GM23338 (cell line): Measurements from ENCODE around the gene BYSL. TPM values are rescaled to one million over a fixed set of nuclear protein-coding genes. Genes with fewer than 3 reads are reported as not detected.
A peak's percentile ranks its signal among the peaks of the same experiment; 100 is the strongest.

Experiments
- ATAC-seq: fragments of 200-7000 bp; cut with Tn5 transposase; 3 replicates; pipeline ENCODE4 v1.9.1; 2020
- DNase-seq: peaks from one replicate; pipeline ENCODE4 v3.0.0-alpha.2; 2015; ENCODE audit warnings: low spot score
- H2AFZ ChIP-seq: fragments of 200-600 bp; sonication (generic); 2 replicates; pipeline ENCODE4 v1.8.0; 2016; ENCODE audit warnings: antibody characterized with exemption, mild to moderate bottlenecking, moderate library complexity
- H3F3A ChIP-seq: fragments of 200-600 bp; sonication (generic); replicated peaks from 2 replicates; pipeline ENCODE4 v1.8.0; 2017; ENCODE audit warnings: antibody characterized with exemption, mixed run types, low read depth
- H3K27ac ChIP-seq: fragments of 200-600 bp; sonication (generic); 2 replicates; pipeline ENCODE4 v1.6.1; 2016; ENCODE audit warnings: low read depth
- H3K27me3 ChIP-seq: fragments of 200-600 bp; sonication (generic); 2 replicates; pipeline ENCODE4 v1.8.0; 2016; ENCODE audit warnings: mild to moderate bottlenecking, mixed run types, moderate library complexity; ENCODE audit not compliant: insufficient read depth
- H3K36me3 ChIP-seq: fragments of 200-600 bp; sonication (generic); 2 replicates; pipeline ENCODE4 v1.8.0; 2016; ENCODE audit warnings: mild to moderate bottlenecking; ENCODE audit not compliant: insufficient read depth
- H3K4me1 ChIP-seq: fragments of 200-600 bp; sonication (generic); 2 replicates; pipeline ENCODE4 v1.8.0; 2016; ENCODE audit warnings: mild to moderate bottlenecking, moderate library complexity; ENCODE audit not compliant: insufficient read depth
- H3K4me2 ChIP-seq: fragments of 200-600 bp; sonication (generic); 2 replicates; pipeline ENCODE4 v1.7.1; 2017; ENCODE audit warnings: mixed run types
- H3K4me3 ChIP-seq: fragments of 200-600 bp; sonication (generic); 2 replicates; pipeline ENCODE4 v1.6.1; 2016; ENCODE audit warnings: mixed run types
- H3K79me2 ChIP-seq: fragments of 200-600 bp; sonication (generic); replicated peaks from 2 replicates; pipeline ENCODE4 v1.8.0; 2017; ENCODE audit warnings: mild to moderate bottlenecking; ENCODE audit not compliant: insufficient read depth
- H3K9me2 ChIP-seq: fragments of 200-600 bp; sonication (generic); 2 replicates; pipeline ENCODE4 v1.8.0; 2017; ENCODE audit not compliant: insufficient read depth
- H4K20me1 ChIP-seq: fragments of 200-600 bp; sonication (generic); replicated peaks from 2 replicates; pipeline ENCODE4 v1.8.0; 2017; ENCODE audit warnings: mild to moderate bottlenecking; ENCODE audit not compliant: insufficient read depth
- H3K27ac Mint-ChIP-seq: 2 replicates; pipeline ENCODE4 v1.8.0; 2020; ENCODE audit warnings: inconsistent platforms, mild to moderate bottlenecking, moderate library complexity, mixed read lengths
- H3K27me3 Mint-ChIP-seq: 3 replicates; pipeline ENCODE4 v1.8.0; 2022; ENCODE audit warnings: low read depth, mild to moderate bottlenecking, moderate library complexity, mixed read lengths, inconsistent platforms; ENCODE audit not compliant: insufficient read depth, poor library complexity
- H3K36me3 Mint-ChIP-seq: 3 replicates; pipeline ENCODE4 v1.8.0; 2021; ENCODE audit warnings: low read depth, mild to moderate bottlenecking, inconsistent platforms, moderate library complexity, mixed read lengths
- H3K4me1 Mint-ChIP-seq: 3 replicates; pipeline ENCODE4 v1.8.0; 2020; ENCODE audit warnings: mild to moderate bottlenecking, inconsistent platforms, mixed read lengths
- H3K4me3 Mint-ChIP-seq: 3 replicates; pipeline ENCODE4 v1.8.0; 2021; ENCODE audit warnings: moderate library complexity, mild to moderate bottlenecking, inconsistent platforms, mixed read lengths
- H3K9me3 Mint-ChIP-seq: 3 replicates; pipeline ENCODE4 v1.8.0; 2020; ENCODE audit warnings: moderate library complexity, mild to moderate bottlenecking, inconsistent platforms, mixed read lengths
- CREB1 ChIP-seq: fragments of 250-450 bp; sonication (Bioruptor Pico); IDR thresholded peaks from 2 replicates; pipeline ENCODE4 v1.5.0; 2020; ENCODE audit warnings: low read depth, mild to moderate bottlenecking, moderate library complexity
- EZH2 ChIP-seq: fragments of 200-600 bp; sonication (generic); IDR thresholded peaks from one replicate; pipeline ENCODE4 v1.8.0; 2017; ENCODE audit warnings: antibody characterized with exemption, mild to moderate bottlenecking, low read depth; ENCODE audit not compliant: unreplicated experiment
- EZH2phosphoT487 ChIP-seq: fragments of 200-600 bp; sonication (generic); IDR thresholded peaks from one replicate; pipeline ENCODE4 v1.8.1; 2018; ENCODE audit warnings: antibody characterized with exemption; ENCODE audit not compliant: unreplicated experiment
- JUNB ChIP-seq: IDR thresholded peaks from one replicate; pipeline ENCODE4 v1.6.1; 2016; ENCODE audit warnings: antibody characterized with exemption; ENCODE audit not compliant: unreplicated experiment
- NANOG ChIP-seq: IDR thresholded peaks from 2 replicates; pipeline ENCODE4 v1.6.1; 2016; ENCODE audit warnings: antibody characterized with exemption, borderline replicate concordance
- POLR2AphosphoS5 ChIP-seq: IDR thresholded peaks from 2 replicates; pipeline ENCODE4 v1.6.1; 2016; ENCODE audit warnings: antibody characterized with exemption, low read depth
- REST ChIP-seq: IDR thresholded peaks from one replicate; pipeline ENCODE4 v1.6.1; 2018; ENCODE audit warnings: antibody characterized with exemption; ENCODE audit not compliant: unreplicated experiment
- STAT1 ChIP-seq: IDR thresholded peaks from one replicate; pipeline ENCODE4 v1.6.1; 2016; ENCODE audit warnings: antibody characterized with exemption; ENCODE audit not compliant: unreplicated experiment
- ZNF114 ChIP-seq: fragments of 250-450 bp; sonication (Bioruptor Pico); IDR thresholded peaks from 2 replicates; pipeline ENCODE4 v1.5.0; 2020; ENCODE audit warnings: mild to moderate bottlenecking, moderate library complexity
- ZNF331 ChIP-seq: fragments of 250-450 bp; sonication (Bioruptor Pico); IDR thresholded peaks from 2 replicates; pipeline ENCODE4 v1.5.0; 2020; ENCODE audit warnings: low read depth, mild to moderate bottlenecking, moderate library complexity
- ZNF462 ChIP-seq: fragments of 250-450 bp; sonication (Bioruptor Pico); IDR thresholded peaks from 2 replicates; pipeline ENCODE4 v1.5.0; 2020; ENCODE audit warnings: mild to moderate bottlenecking, moderate library complexity
- polyA plus RNA-seq: library from polyadenylated mRNA; unstranded; fragments of >200 nt; fragmentation: Nextera tagmentation; extraction: Ambion mirVana; gene quantifications from 2 replicates; pipeline ENCODE4 v1.2.1, GENCODE V29; 2016
- total RNA-seq: library from RNA; depleted of rRNA; stranded (reverse); fragments of >200 nt; shearing (Covaris generic); gene quantifications from 2 replicates; pipeline ENCODE4 v1.2.3, GENCODE V29; 2014
- TF ChIP-seq, protein P1 (sequence below), 2 experiments: fragments of 200-600 bp in 1 of 2; sonication (generic) in 1 of 2; conservative IDR thresholded peaks; 2 replicates each; pipeline versions ENCODE4 v1.5.1 to v1.6.1; 2016 to 2017; ENCODE audit warnings: antibody characterized with exemption in 2 of 2, low read depth in 2 of 2, mild to moderate bottlenecking in 2 of 2, moderate library complexity in 1 of 2
- TF ChIP-seq, protein P2 (sequence below): IDR thresholded peaks from 2 replicates; pipeline ENCODE4 v1.6.1; 2016; ENCODE audit warnings: antibody characterized with exemption

The BYSL gene
- total and polyA plus RNA-seq, 2 experiments from 2014 or later, result 33.7 to 35.3 TPM

GRCh38 chr6:41895300-41896233 lies 25.7 kb upstream of the BYSL start, which contains the start of gene USP49:
TSS of gene USP49 (minus strand) at chr6:41895375. CDS start at chr6:41806983, 88,392 bp downstream.
- peak; percentile 98 for DNase-seq
- H3K4me3 ChIP-seq, result peak within 1 kb of the TSS; percentile 58
- peak; percentile 83 for ATAC-seq
- H3K27ac ChIP-seq, result peak within 1 kb of the TSS; percentile 94
- Mint-ChIP-seq H3K9me3 (no peaks in the 10 kb centered on the region), H3K27ac (peak within 1 kb of the TSS; percentile 98), H3K27me3 (no peaks in the 10 kb centered on the region), H3K4me3 (no peak within 1 kb of the TSS; the same call in 2 of the 3 replicates), H3K36me3 (no peaks in the 10 kb centered on the region), H3K4me1 (peaks cover 14% of the 10 kb centered on the region; the same call in 2 of the 3 replicates)
- H4K20me1 ChIP-seq, result no peaks in the 10 kb centered on the region
- H3K36me3 ChIP-seq, result no peaks in the 10 kb centered on the region; the same call in 1 of the 2 replicates
- peaks cover 26% of the 10 kb centered on the region for H3K4me1 ChIP-seq
- peak within 1 kb of the TSS; percentile 83; the same call in 1 of the 2 replicates for H2AFZ ChIP-seq
- peak within 1 kb of the TSS; percentile 98 for H3K4me2 ChIP-seq
- peaks cover 31% of the 10 kb centered on the region for H3K79me2 ChIP-seq
- TF ChIP-seq ZNF462 (CRISPR knock-in tag) (no peak), ZNF114 (CRISPR knock-in tag) (no peak), EZH2phosphoT487 (no peak), EZH2 (no peak), CREB1 (peak; percentile 80), NANOG (no peak), REST (no peak), POLR2AphosphoS5 (peak; percentile 41), ZNF331 (CRISPR knock-in tag) (no peak), STAT1 (no peak), JUNB (no peak)
- TF ChIP-seq, protein P1, sequence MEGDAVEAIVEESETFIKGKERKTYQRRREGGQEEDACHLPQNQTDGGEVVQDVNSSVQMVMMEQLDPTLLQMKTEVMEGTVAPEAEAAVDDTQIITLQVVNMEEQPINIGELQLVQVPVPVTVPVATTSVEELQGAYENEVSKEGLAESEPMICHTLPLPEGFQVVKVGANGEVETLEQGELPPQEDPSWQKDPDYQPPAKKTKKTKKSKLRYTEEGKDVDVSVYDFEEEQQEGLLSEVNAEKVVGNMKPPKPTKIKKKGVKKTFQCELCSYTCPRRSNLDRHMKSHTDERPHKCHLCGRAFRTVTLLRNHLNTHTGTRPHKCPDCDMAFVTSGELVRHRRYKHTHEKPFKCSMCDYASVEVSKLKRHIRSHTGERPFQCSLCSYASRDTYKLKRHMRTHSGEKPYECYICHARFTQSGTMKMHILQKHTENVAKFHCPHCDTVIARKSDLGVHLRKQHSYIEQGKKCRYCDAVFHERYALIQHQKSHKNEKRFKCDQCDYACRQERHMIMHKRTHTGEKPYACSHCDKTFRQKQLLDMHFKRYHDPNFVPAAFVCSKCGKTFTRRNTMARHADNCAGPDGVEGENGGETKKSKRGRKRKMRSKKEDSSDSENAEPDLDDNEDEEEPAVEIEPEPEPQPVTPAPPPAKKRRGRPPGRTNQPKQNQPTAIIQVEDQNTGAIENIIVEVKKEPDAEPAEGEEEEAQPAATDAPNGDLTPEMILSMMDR (conservative IDR thresholded peaks at IDR 0.05; ENCODE audit: low read depth in 2 of 2), result no peak
- TF ChIP-seq, protein P2, sequence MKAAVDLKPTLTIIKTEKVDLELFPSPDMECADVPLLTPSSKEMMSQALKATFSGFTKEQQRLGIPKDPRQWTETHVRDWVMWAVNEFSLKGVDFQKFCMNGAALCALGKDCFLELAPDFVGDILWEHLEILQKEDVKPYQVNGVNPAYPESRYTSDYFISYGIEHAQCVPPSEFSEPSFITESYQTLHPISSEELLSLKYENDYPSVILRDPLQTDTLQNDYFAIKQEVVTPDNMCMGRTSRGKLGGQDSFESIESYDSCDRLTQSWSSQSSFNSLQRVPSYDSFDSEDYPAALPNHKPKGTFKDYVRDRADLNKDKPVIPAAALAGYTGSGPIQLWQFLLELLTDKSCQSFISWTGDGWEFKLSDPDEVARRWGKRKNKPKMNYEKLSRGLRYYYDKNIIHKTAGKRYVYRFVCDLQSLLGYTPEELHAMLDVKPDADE, result no peak
- no peaks in the 10 kb centered on the region for H3K9me2 ChIP-seq
- H3K27me3 ChIP-seq, result no peaks in the 10 kb centered on the region
- peaks cover 7% of the 10 kb centered on the region; the same call in 1 of the 2 replicates for H3F3A ChIP-seq
